ENCODE measurements around the gene SECISBP2L.

GRCh38 chr15:48965972-48966371 lies 80.3 kb downstream of the SECISBP2L start:
- TF ChIP-seq, protein P1, sequence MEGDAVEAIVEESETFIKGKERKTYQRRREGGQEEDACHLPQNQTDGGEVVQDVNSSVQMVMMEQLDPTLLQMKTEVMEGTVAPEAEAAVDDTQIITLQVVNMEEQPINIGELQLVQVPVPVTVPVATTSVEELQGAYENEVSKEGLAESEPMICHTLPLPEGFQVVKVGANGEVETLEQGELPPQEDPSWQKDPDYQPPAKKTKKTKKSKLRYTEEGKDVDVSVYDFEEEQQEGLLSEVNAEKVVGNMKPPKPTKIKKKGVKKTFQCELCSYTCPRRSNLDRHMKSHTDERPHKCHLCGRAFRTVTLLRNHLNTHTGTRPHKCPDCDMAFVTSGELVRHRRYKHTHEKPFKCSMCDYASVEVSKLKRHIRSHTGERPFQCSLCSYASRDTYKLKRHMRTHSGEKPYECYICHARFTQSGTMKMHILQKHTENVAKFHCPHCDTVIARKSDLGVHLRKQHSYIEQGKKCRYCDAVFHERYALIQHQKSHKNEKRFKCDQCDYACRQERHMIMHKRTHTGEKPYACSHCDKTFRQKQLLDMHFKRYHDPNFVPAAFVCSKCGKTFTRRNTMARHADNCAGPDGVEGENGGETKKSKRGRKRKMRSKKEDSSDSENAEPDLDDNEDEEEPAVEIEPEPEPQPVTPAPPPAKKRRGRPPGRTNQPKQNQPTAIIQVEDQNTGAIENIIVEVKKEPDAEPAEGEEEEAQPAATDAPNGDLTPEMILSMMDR (IDR thresholded peaks at IDR 0.05; ENCODE audit: low read depth, low read length, poor library complexity, severe bottlenecking): no peak
- TF ChIP-seq EZH2phosphoT487 (IDR thresholded peaks at IDR 0.05; ENCODE audit: borderline replicate concordance, low read length): no peak
